H1 (cell line): ENCODE data around the gene SMYD5. TPM values are rescaled to one million over a fixed set of nuclear protein-coding genes. Genes with fewer than 3 reads are reported as not detected.
A peak's percentile ranks its signal among the peaks of the same experiment; 100 is the strongest.

Experiments
- CTCF ChIA-PET: fragments of 300-600 bp; sonication (Branson Sonifier 250); formaldehyde crosslinking; loops from one replicate; lab custom pipeline; 2021; ENCODE audit not compliant: partially characterized antibody; lab: Charles Lee
- POLR2A ChIA-PET: fragments of 300-600 bp; sonication (Branson Sonifier 250); formaldehyde crosslinking; loops from one replicate; lab custom pipeline; 2021; ENCODE audit warnings: inconsistent platforms; ENCODE audit not compliant: partially characterized antibody; lab: Charles Lee
- DNase-seq, 2 experiments: peaks; one replicate each; pipeline versions ENCODE4 v3.0.0 to v3.0.0-alpha.2; 2010 to 2022; ENCODE audit warnings: low spot score in 2 of 2, low read depth in 1 of 2, mixed read lengths in 1 of 2
- FAIRE-seq: peaks from 2 replicates; lab custom pipeline; 2011; peaks lifted over from hg19 to GRCh38; lab: Jason Lieb, UNC
- H2AFZ ChIP-seq: 2 replicates; pipeline ENCODE4 v1.8.1; 2012; ENCODE audit warnings: low read length, inconsistent platforms
- H2AK5ac ChIP-seq: 2 replicates; pipeline ENCODE4 v1.6.1; 2013; ENCODE audit warnings: low read depth, low read length
- H2BK120ac ChIP-seq: replicated peaks from 2 replicates; pipeline ENCODE3; 2013; ENCODE audit warnings: low read depth, low read length, inconsistent platforms
- H2BK12ac ChIP-seq: 2 replicates; pipeline ENCODE4 v1.6.1; 2013; ENCODE audit warnings: low read depth, low read length
- H2BK15ac ChIP-seq: 2 replicates; pipeline ENCODE4 v1.6.1; 2013; ENCODE audit warnings: low read length
- H2BK20ac ChIP-seq: 2 replicates; pipeline ENCODE4 v1.6.1; 2013; ENCODE audit warnings: low read length
- H2BK5ac ChIP-seq: 2 replicates; pipeline ENCODE4 v1.6.1; 2013; ENCODE audit warnings: low read depth, low read length
- H3K14ac ChIP-seq: 2 replicates; pipeline ENCODE4 v1.6.1; 2013; ENCODE audit warnings: inconsistent platforms; ENCODE audit not compliant: insufficient read length
- H3K18ac ChIP-seq: 2 replicates; pipeline ENCODE4 v1.6.1; 2013; ENCODE audit warnings: low read length; ENCODE audit errors: extremely low read depth
- H3K23ac ChIP-seq: 2 replicates; pipeline ENCODE4 v1.6.1; 2013; ENCODE audit warnings: inconsistent platforms; ENCODE audit not compliant: insufficient read length
- H3K23me2 ChIP-seq: 2 replicates; pipeline ENCODE4 v1.6.1; 2013; ENCODE audit warnings: low read depth, low read length
- H3K27ac ChIP-seq: 2 replicates; pipeline ENCODE4 v1.6.1; 2011; ENCODE audit warnings: low read depth, low read length, inconsistent platforms
- H3K27me3 ChIP-seq, 4 experiments: replicated peaks in 1 of 4; 1 replicate in 1 of 4; 2 replicates in 3 of 4; pipeline versions ENCODE4 v1.6.1 to v1.8.1; 2011 to 2013; ENCODE audit warnings: low read length in 3 of 4, mild to moderate bottlenecking in 3 of 4, inconsistent platforms in 2 of 4, mixed read lengths in 2 of 4, moderate library complexity in 1 of 4; ENCODE audit not compliant: control insufficient read depth in 3 of 4, insufficient read depth in 3 of 4; ENCODE audit errors: extremely low read depth in 1 of 4
- H3K36me3 ChIP-seq, 4 experiments: 2 replicates each; pipeline versions ENCODE4 v1.6.1 to v1.8.1; 2011 to 2013; ENCODE audit warnings: mild to moderate bottlenecking in 4 of 4, low read length in 3 of 4, moderate library complexity in 2 of 4, control low read depth in 1 of 4, inconsistent platforms in 1 of 4; ENCODE audit not compliant: insufficient read depth in 4 of 4, control insufficient read depth in 2 of 4
- H3K4ac ChIP-seq: replicated peaks from 2 replicates; pipeline ENCODE3; 2013; ENCODE audit warnings: low read length, low read depth, mixed read lengths, inconsistent platforms; ENCODE audit not compliant: insufficient read length
- H3K4me1 ChIP-seq, 4 experiments: replicated peaks in 1 of 4; 1 replicate in 1 of 4; 2 replicates in 3 of 4; pipeline versions ENCODE4 v1.6.1 to v1.8.1; 2011 to 2013; ENCODE audit warnings: low read length in 3 of 4, inconsistent platforms in 2 of 4, mixed read lengths in 1 of 4; ENCODE audit not compliant: insufficient read depth in 4 of 4, control insufficient read depth in 3 of 4
- H3K4me2 ChIP-seq, 2 experiments: 2 replicates each; pipeline versions ENCODE4 v1.6.1 to v1.8.1; 2011 to 2013; ENCODE audit warnings: low read depth in 2 of 2, low read length in 2 of 2, control low read depth in 1 of 2, inconsistent platforms in 1 of 2, mild to moderate bottlenecking in 1 of 2; ENCODE audit not compliant: insufficient read depth in 1 of 2
- H3K4me3 ChIP-seq, 4 experiments: fragments of 200-600, 300-600 bp in 1 of 4; sonication (generic), shearing (Covaris generic), sonication (Bioruptor Twin) in 1 of 4; 2 replicates each; pipeline versions ENCODE4 v1.5.1 to v1.8.1; 2011 to 2016; ENCODE audit warnings: low read length in 4 of 4, low read depth in 3 of 4, control low read depth in 2 of 4, inconsistent platforms in 2 of 4, mild to moderate bottlenecking in 2 of 4, mixed read lengths in 1 of 4, moderate library complexity in 1 of 4; ENCODE audit not compliant: insufficient read depth in 2 of 4; ENCODE audit errors: extremely low read depth in 1 of 4
- H3K56ac ChIP-seq: replicated peaks from 2 replicates; pipeline ENCODE3; 2013; ENCODE audit warnings: low read depth, mild to moderate bottlenecking, mixed read lengths, low read length, inconsistent platforms; ENCODE audit not compliant: insufficient read length
- H3K79me1 ChIP-seq: 2 replicates; pipeline ENCODE4 v1.6.1; 2013; ENCODE audit warnings: low read depth, low read length, control low read depth
- H3K79me2 ChIP-seq, 2 experiments: 2 replicates each; pipeline versions ENCODE4 v1.6.1 to v1.8.1; 2012 to 2013; ENCODE audit warnings: low read length in 2 of 2, mild to moderate bottlenecking in 2 of 2, inconsistent platforms in 1 of 2; ENCODE audit not compliant: insufficient read depth in 2 of 2, control insufficient read depth in 1 of 2
- H3K9ac ChIP-seq, 4 experiments: replicated peaks in 1 of 4; 1 replicate in 1 of 4; 2 replicates in 3 of 4; pipeline versions ENCODE4 v1.6.1 to v1.8.1; 2011 to 2013; ENCODE audit warnings: low read depth in 3 of 4, low read length in 3 of 4, control low read depth in 2 of 4, mild to moderate bottlenecking in 2 of 4, moderate library complexity in 2 of 4, inconsistent platforms in 1 of 4; ENCODE audit errors: extremely low read depth in 1 of 4
- H3K9me3 ChIP-seq, 2 experiments: 2 replicates each; pipeline versions ENCODE4 v1.6.1 to v1.8.1; 2012 to 2013; ENCODE audit warnings: mild to moderate bottlenecking in 2 of 2, moderate library complexity in 2 of 2, control low read depth in 1 of 2, inconsistent platforms in 1 of 2, low read depth in 1 of 2, low read length in 1 of 2, mixed read lengths in 1 of 2; ENCODE audit not compliant: insufficient read depth in 2 of 2
- H4K20me1 ChIP-seq, 2 experiments: replicated peaks in 1 of 2; 2 replicates each; pipeline versions ENCODE3 to v1.8.1; 2011 to 2013; ENCODE audit warnings: inconsistent platforms in 2 of 2, low read length in 2 of 2, mild to moderate bottlenecking in 1 of 2; ENCODE audit not compliant: insufficient read depth in 2 of 2, control insufficient read depth in 1 of 2
- H4K5ac ChIP-seq: 2 replicates; pipeline ENCODE4 v1.6.1; 2013; ENCODE audit warnings: low read length, low read depth, mixed read lengths, inconsistent platforms; ENCODE audit not compliant: insufficient read length
- H4K8ac ChIP-seq: 2 replicates; pipeline ENCODE4 v1.8.0; 2013; ENCODE audit warnings: mild to moderate bottlenecking, moderate library complexity, low read length, inconsistent platforms; ENCODE audit not compliant: insufficient read depth; ENCODE audit errors: extremely low read depth
- H4K91ac ChIP-seq: replicated peaks from 2 replicates; pipeline ENCODE3; 2013; ENCODE audit warnings: low read length, mixed read lengths, inconsistent platforms; ENCODE audit not compliant: insufficient read length
- POU5F1 ChIP-seq: IDR thresholded peaks from 2 replicates; pipeline ENCODE4 v1.6.1; 2011; ENCODE audit warnings: low read depth, mild to moderate bottlenecking, low read length, moderate library complexity
- TBP ChIP-seq: IDR thresholded peaks from 2 replicates; pipeline ENCODE4 v1.6.1; 2011; ENCODE audit warnings: low read depth, low read length, improper control_type of control experiment
- WGBS, 2 experiments: shearing (Covaris generic) in 1 of 2; methylation state at CpG; one replicate each; pipeline versions ENCODE4 v1.1.6 to v1.1.7; 2013 to 2015; ENCODE audit warnings: low lambda C conversion rate in 2 of 2, mixed read lengths in 2 of 2, inconsistent platforms in 1 of 2, low coverage in 1 of 2, missing lambda C conversion rate in 1 of 2; ENCODE audit not compliant: insufficient replicate concordance in 2 of 2, insufficient coverage in 1 of 2, insufficient read length in 1 of 2; ENCODE audit errors: extremely low coverage in 1 of 2, missing lambda C conversion rate in 1 of 2; 5-methylcytosine and 5-hydroxymethylcytosine counted together
- polyA plus RNA-seq, 7 experiments: library from polyadenylated mRNA; depleted of rRNA in 3 of 7; stranded (reverse) in 5 of 7; unstranded in 2 of 7; fragments of >200 nt in 5 of 7; fragments of 200-250 nt in 2 of 7; gene quantifications; 1 replicate in 5 of 7; 2 replicates in 1 of 7; 4 replicates in 1 of 7; pipeline versions ENCODE4 v1.2.1 to v1.2.3, GENCODE V29; 2011 to 2013; ENCODE audit warnings: missing spikeins in 2 of 7, mixed read lengths in 2 of 7
- total RNA-seq: library from RNA; stranded (reverse); fragmentation: NEBNext Ultra II Directional; extraction: Animal tissue kit (Norgen Biotek cat#: 25700); gene quantifications from 2 replicates; pipeline ENCODE4 v1.2.1, GENCODE V29; 2021
- TF ChIP-seq, protein P1 (sequence below): IDR thresholded peaks from 2 replicates; pipeline ENCODE4 v1.6.1; 2012; ENCODE audit warnings: low read length, inconsistent platforms
- TF ChIP-seq, protein P2 (sequence below), 3 experiments: IDR thresholded peaks; 1 replicate in 2 of 3; 2 replicates in 1 of 3; pipeline versions ENCODE4 v1.5.1 to v1.6.1; 2011; ENCODE audit warnings: low read length in 3 of 3, mild to moderate bottlenecking in 3 of 3, inconsistent platforms in 2 of 3, low read depth in 1 of 3, moderate library complexity in 1 of 3; ENCODE audit not compliant: insufficient read depth in 1 of 3; ENCODE audit errors: control extremely low read depth in 1 of 3

SMYD5 gene
- total and polyA plus RNA-seq, 2 of the 8 experiments (the other 6 are each of a cell fraction or from before 2014, with no cell fraction given), result 35.2 to 56.7 TPM

DNA sequence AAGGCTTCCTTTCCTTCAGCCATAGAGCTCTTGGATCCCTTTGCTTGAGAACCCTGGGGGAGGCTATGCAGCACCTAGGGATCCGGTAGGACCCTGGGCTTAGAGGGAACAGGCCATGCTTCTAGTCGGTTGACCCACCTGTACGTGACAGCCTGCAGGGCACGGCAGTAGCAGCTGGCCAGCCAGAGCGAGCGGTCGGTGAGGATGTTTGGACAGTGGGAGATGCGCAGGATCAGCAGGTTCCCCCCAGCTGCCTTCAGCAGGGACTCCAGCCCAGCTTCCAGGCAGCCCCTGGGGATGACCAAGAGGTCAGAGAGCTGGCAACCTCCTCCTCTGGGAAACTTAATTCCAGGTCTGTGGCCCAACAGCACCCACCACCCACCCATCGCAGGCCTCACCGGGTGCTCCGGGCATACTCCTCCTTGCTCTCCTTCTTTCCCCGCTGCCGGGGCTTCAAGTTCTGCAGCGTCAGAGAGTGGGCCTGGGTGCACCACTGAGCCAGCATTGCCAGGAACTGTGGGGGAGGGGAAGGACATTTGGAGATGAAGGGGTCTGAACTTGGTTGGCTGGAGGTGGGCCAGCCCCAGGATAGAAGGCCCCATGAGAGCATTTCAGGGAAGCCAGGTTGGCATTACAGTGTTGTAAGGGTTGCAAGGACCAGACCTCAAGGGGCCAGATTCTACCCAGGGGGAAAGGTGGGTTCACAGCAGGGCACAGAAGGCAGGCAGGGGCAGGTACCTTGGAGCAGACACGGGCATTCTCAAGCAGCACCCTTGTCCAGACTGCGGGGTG lies 49.7 kb downstream of the SMYD5 start:
- no peak overlapping the region for H2AK5ac ChIP-seq
- no peak overlapping the region for H3K56ac ChIP-seq
- WGBS, 2 experiments, result 96% methylated on average over 16 of the region's 16 CpGs; no CpG with 5 or more reads in 1 of the 2 experiments
- no peak overlapping the region for H3K23ac ChIP-seq
- H3K4me2 ChIP-seq, result no peak overlapping the region
- no peak overlapping the region for H2BK15ac ChIP-seq
- H3K4ac ChIP-seq, result no peak overlapping the region
- ChIA-PET POLR2A (interaction anchor here (0.6 to 3.0 kb wide), 7 partner anchors 10 to 58 kb away, joined by 3 to 11 read pairs (median 3); partner anchors contain the start of gene CCT7), CTCF (interaction anchor here (1.0 to 3.9 kb wide), 4 partner anchors 16 to 370 kb away, joined by 3 to 24 read pairs (median 4); no protein-coding TSS in a partner anchor)
- H4K5ac ChIP-seq, result no peak overlapping the region
- FAIRE-seq (no peak), DNase-seq (no peak)
- H3K79me1 ChIP-seq, result peaks cover 7% of the 10 kb centered on the region; the same call in 1 of the 2 replicates
- H3K4me3 ChIP-seq, result no peak overlapping the region
- H3K9me3 ChIP-seq, result no peaks in the 10 kb centered on the region
- H2AFZ ChIP-seq, result no peak overlapping the region
- TF ChIP-seq POU5F1, result no peak
- TF ChIP-seq TBP, result no peak
- TF ChIP-seq, protein P1, sequence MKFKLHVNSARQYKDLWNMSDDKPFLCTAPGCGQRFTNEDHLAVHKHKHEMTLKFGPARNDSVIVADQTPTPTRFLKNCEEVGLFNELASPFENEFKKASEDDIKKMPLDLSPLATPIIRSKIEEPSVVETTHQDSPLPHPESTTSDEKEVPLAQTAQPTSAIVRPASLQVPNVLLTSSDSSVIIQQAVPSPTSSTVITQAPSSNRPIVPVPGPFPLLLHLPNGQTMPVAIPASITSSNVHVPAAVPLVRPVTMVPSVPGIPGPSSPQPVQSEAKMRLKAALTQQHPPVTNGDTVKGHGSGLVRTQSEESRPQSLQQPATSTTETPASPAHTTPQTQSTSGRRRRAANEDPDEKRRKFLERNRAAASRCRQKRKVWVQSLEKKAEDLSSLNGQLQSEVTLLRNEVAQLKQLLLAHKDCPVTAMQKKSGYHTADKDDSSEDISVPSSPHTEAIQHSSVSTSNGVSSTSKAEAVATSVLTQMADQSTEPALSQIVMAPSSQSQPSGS, result no peak
- TF ChIP-seq, protein P2, sequence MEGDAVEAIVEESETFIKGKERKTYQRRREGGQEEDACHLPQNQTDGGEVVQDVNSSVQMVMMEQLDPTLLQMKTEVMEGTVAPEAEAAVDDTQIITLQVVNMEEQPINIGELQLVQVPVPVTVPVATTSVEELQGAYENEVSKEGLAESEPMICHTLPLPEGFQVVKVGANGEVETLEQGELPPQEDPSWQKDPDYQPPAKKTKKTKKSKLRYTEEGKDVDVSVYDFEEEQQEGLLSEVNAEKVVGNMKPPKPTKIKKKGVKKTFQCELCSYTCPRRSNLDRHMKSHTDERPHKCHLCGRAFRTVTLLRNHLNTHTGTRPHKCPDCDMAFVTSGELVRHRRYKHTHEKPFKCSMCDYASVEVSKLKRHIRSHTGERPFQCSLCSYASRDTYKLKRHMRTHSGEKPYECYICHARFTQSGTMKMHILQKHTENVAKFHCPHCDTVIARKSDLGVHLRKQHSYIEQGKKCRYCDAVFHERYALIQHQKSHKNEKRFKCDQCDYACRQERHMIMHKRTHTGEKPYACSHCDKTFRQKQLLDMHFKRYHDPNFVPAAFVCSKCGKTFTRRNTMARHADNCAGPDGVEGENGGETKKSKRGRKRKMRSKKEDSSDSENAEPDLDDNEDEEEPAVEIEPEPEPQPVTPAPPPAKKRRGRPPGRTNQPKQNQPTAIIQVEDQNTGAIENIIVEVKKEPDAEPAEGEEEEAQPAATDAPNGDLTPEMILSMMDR (IDR thresholded peaks at IDR 0.05; ENCODE audit: control extremely low read depth in 1 of 3, insufficient read depth in 1 of 3, low read depth in 1 of 3, low read length in 3 of 3), result no peak
- no peak overlapping the region for H3K18ac ChIP-seq
- peaks cover 0 to 11% (median 9%) of the 10 kb centered on the region in 4 experiments; a peak in 6 of 7 replicates for H3K27me3 ChIP-seq
- H3K79me2 ChIP-seq, result no peaks in the 10 kb centered on the region; a peak in 1 of 4 replicates
- H4K8ac ChIP-seq, result peak overlapping the region; percentile 5; the same call in 1 of the 2 replicates
- no peak overlapping the region for H2BK12ac ChIP-seq
- no peak overlapping the region for H4K91ac ChIP-seq
- peaks cover 5% of the 10 kb centered on the region; the same call in 1 of the 2 replicates for H3K23me2 ChIP-seq
- H3K14ac ChIP-seq, result no peak overlapping the region
- H2BK20ac ChIP-seq, result no peak overlapping the region
- no peak overlapping the region for H3K9ac ChIP-seq
- peaks cover 7 to 26% of the 10 kb centered on the region in 2 experiments for H4K20me1 ChIP-seq
- H2BK5ac ChIP-seq, result no peak overlapping the region
- H3K4me1 ChIP-seq, result peaks cover 0 to 12% (median 8%) of the 10 kb centered on the region in 4 experiments; a peak in 5 of 7 replicates
- peaks cover 3 to 20% (median 8%) of the 10 kb centered on the region in 4 experiments; a peak in 5 of 8 replicates for H3K36me3 ChIP-seq
- H2BK120ac ChIP-seq, result no peak overlapping the region
- no peak overlapping the region for H3K27ac ChIP-seq
